MCF 10A (cell line): ENCODE results near the gene ZNF76. TPM values are rescaled to one million over a fixed set of nuclear protein-coding genes. Genes with fewer than 3 reads are reported as not detected.

ENCODE experiments used
- BruUV-seq: library from RNA; stranded (reverse); fragments of 400-500 nt; replicated peaks from 2 replicates; lab custom pipeline; 2021; lab: Mats Ljungman, UMichigan
- CTCF ChIA-PET: fragments of 300-600 bp; sonication (Branson Sonifier 250); formaldehyde crosslinking; extraction: SDS; loops from one replicate; lab custom pipeline; 2021; ENCODE audit warnings: antibody characterized with exemption, inconsistent platforms; lab: Yijun Ruan, JAX
- POLR2A ChIA-PET: fragments of 300-600, 350-650 bp; sonication (Branson Sonifier 250); formaldehyde crosslinking; extraction: SDS; loops from one replicate; lab custom pipeline; 2020; ENCODE audit warnings: antibody characterized with exemption, inconsistent platforms; lab: Yijun Ruan, JAX
- DNase-seq: peaks from one replicate; pipeline ENCODE4 v3.0.0-alpha.2; 2018; ENCODE audit not compliant: unreplicated experiment
- H3K27ac Mint-ChIP-seq: one replicate; pipeline ENCODE4 v1.8.0; 2022; ENCODE audit warnings: mild to moderate bottlenecking, low read depth, mixed read lengths; ENCODE audit not compliant: unreplicated experiment
- H3K27me3 Mint-ChIP-seq: one replicate; pipeline ENCODE4 v1.8.0; 2022; ENCODE audit warnings: mixed read lengths; ENCODE audit not compliant: insufficient read depth, unreplicated experiment
- H3K36me3 Mint-ChIP-seq: one replicate; pipeline ENCODE4 v1.8.0; 2022; ENCODE audit warnings: mild to moderate bottlenecking, moderate library complexity, mixed read lengths; ENCODE audit not compliant: insufficient read depth, unreplicated experiment
- H3K4me1 Mint-ChIP-seq: one replicate; pipeline ENCODE4 v1.8.0; 2022; ENCODE audit warnings: mixed read lengths; ENCODE audit not compliant: insufficient read depth, unreplicated experiment
- H3K4me3 Mint-ChIP-seq: one replicate; pipeline ENCODE4 v1.8.0; 2022; ENCODE audit warnings: mild to moderate bottlenecking, moderate library complexity, mixed read lengths; ENCODE audit not compliant: unreplicated experiment
- H3K9me3 Mint-ChIP-seq: one replicate; pipeline ENCODE4 v1.8.0; 2022; ENCODE audit warnings: mixed read lengths; ENCODE audit not compliant: unreplicated experiment
- intact Hi-C: fragments of 100-400 bp; cut with micrococcal nuclease; formaldehyde crosslinking; loops from 2 replicates; pipeline ENCODE4 v1.14.1; 2022
- total RNA-seq: library from RNA; stranded (reverse); gene quantifications from 2 replicates; pipeline ENCODE4 v1.2.3, GENCODE V29; 2022
- TF ChIP-seq, protein P1 (sequence below): fragments of 200-600 bp; IDR thresholded peaks from one replicate; pipeline ENCODE4 v1.8.0; 2022; ENCODE audit warnings: antibody characterized with exemption, mild to moderate bottlenecking; ENCODE audit not compliant: unreplicated experiment

ZNF76 gene
- total RNA-seq, 1 experiment from 2014 or later: 28.0 TPM

DNA sequence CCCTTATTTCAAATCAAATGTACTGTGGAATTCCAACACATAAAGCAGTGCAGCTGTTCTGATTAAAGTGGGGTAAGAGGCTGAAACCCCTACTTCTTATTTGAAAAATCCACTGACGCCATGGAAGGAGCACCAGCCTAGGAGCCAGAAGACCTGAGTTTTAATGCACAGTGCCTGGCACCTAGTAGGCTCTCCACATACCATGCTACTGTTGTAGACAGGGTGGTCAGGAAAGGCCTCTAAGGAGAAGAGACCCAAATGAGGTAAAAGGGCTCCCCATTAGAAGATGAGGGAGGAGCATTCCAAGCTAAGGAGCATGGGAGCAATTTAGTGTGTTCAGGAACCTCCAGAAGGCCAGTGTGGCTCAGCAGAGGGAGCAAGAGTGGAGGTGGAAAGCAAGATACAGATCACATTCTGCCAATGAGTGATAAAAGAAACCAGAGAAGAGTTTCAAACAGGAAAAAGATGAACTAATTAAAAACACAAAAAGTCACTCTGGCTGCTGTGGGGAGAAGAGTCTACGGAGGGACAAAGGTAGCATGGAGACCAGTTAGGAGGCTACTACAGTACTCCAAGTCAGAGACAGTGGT, 11.8 kb upstream of the ZNF76 start:
- POLR2A ChIA-PET: interaction anchor here (0.6 to 1.0 kb wide), 2 partner anchors 12 to 20 kb away, joined by 3 to 4 read pairs; partner anchors contain the start of gene ZNF76

DNA sequence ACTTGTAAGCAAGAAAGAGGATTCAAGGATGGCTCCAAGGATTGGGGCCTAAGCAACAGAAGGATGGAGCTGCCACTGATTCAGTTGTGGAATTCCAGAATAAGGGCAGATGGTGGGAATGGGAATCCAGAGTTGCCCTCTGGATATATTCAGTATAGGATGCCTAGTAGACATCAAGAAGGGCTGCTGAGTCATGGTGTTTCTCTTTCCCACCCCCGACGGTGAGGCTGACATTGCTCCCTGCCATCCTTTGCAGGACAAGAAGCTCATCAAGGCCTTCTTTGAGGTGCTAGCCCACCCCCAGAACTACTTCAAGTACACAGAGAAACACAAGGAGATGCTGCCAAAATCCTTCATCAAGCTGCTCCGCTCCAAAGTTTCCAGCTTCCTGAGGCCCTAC, 11.2 kb upstream of the ZNF76 start:
- Mint-ChIP-seq H3K4me1 (peaks cover 5% of the 10 kb centered on the region), H3K27ac (no peak overlapping the region), H3K4me3 (no peak overlapping the region), H3K36me3 (peaks cover 7% of the 10 kb centered on the region), H3K27me3 (no peaks in the 10 kb centered on the region), H3K9me3 (no peaks in the 10 kb centered on the region)
- TF ChIP-seq, protein P1, sequence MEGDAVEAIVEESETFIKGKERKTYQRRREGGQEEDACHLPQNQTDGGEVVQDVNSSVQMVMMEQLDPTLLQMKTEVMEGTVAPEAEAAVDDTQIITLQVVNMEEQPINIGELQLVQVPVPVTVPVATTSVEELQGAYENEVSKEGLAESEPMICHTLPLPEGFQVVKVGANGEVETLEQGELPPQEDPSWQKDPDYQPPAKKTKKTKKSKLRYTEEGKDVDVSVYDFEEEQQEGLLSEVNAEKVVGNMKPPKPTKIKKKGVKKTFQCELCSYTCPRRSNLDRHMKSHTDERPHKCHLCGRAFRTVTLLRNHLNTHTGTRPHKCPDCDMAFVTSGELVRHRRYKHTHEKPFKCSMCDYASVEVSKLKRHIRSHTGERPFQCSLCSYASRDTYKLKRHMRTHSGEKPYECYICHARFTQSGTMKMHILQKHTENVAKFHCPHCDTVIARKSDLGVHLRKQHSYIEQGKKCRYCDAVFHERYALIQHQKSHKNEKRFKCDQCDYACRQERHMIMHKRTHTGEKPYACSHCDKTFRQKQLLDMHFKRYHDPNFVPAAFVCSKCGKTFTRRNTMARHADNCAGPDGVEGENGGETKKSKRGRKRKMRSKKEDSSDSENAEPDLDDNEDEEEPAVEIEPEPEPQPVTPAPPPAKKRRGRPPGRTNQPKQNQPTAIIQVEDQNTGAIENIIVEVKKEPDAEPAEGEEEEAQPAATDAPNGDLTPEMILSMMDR: no peak
- intact Hi-C loops: no loop called here
- ChIA-PET CTCF (interaction anchor here (3.2 kb wide), 1 partner anchor 7 kb away, joined by 22 read pairs; no protein-coding TSS in a partner anchor), POLR2A (interaction anchor here (0.6 to 1.0 kb wide), 2 partner anchors 11 to 380 kb away, joined by 3 to 4 read pairs; partner anchors contain the start of gene ZNF76)
- no peak for DNase-seq
- no TSS peak for BruUV-seq

More for the DNA sequence above, 11.8 kb upstream of the ZNF76 start:
- Mint-ChIP-seq H3K27ac (no peak overlapping the region), H3K4me3 (no peak overlapping the region), H3K27me3 (no peaks in the 10 kb centered on the region), H3K9me3 (no peaks in the 10 kb centered on the region), H3K36me3 (peaks cover 7% of the 10 kb centered on the region), H3K4me1 (peaks cover 5% of the 10 kb centered on the region)
- intact Hi-C loops: no loop called here
- BruUV-seq: no TSS peak
- no peak for DNase-seq
- CTCF ChIA-PET: no interaction called here
- TF ChIP-seq, protein P1: no peak

DNA sequence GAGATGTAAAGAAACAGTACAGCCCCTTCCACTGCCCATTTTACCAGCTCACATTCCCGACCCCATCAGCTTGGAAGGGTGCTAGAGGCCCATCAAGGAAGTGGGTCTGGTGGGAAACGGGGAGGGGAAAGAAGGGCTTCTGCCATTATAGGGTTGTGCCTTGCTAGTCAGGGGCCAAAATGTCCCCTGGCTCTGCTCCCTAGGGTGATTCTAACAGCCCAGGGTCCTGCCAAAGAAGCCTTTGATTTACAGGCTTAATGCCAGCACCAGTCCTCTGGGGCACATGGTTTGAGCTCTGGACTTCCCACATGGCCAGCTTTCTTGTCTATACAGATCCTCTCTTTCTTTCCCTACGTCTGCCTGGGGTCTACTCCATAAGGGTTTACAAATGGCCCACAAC, 10.6 kb upstream of the ZNF76 start:
- DNase-seq: no peak
- Mint-ChIP-seq H3K4me1 (peaks cover 9% of the 10 kb centered on the region), H3K36me3 (peaks cover 7% of the 10 kb centered on the region), H3K27ac (no peak overlapping the region), H3K27me3 (no peaks in the 10 kb centered on the region), H3K9me3 (no peaks in the 10 kb centered on the region), H3K4me3 (no peak overlapping the region)
- CTCF ChIA-PET: interaction anchor here (0.7 to 3.2 kb wide), 2 partner anchors 8 to 103 kb away, joined by 3 to 22 read pairs; no protein-coding TSS in a partner anchor
- TF ChIP-seq, protein P1: no peak
- intact Hi-C loops: no loop called here
- BruUV-seq: no TSS peak
- POLR2A ChIA-PET: interaction anchor here (0.6 to 1.0 kb wide), 2 partner anchors 10 to 381 kb away, joined by 3 to 4 read pairs; partner anchors contain the start of gene ZNF76

DNA sequence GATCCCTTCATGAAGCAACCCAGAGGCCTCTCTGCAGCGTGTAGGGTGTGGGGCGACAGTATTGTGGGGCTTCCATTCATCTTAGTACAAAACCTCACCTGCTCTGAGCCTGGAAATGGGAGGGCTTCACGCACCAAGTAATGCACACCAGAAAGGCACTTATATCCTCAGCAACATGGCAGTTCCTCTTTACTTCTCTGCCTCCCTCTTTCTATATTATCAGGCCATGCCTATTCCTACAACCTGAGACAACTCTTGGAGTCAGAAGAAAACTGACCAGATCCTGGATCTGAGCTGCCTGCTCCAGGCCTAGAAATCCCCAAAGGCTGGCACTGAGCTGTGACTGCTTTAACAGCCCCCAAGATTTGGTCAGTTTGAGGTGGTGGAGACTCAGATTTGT, 7.6 kb upstream of the ZNF76 start:
- Mint-ChIP-seq H3K4me3 (no peak overlapping the region), H3K4me1 (peaks cover 10% of the 10 kb centered on the region), H3K27ac (no peak overlapping the region), H3K9me3 (no peaks in the 10 kb centered on the region), H3K36me3 (peaks cover 7% of the 10 kb centered on the region), H3K27me3 (no peaks in the 10 kb centered on the region)
- intact Hi-C loops: no loop called here
- ChIA-PET CTCF (interaction anchor here (0.6 kb wide), 1 partner anchor 9 kb away, joined by 4 read pairs; no protein-coding TSS in a partner anchor), POLR2A (no interaction called here)
- TF ChIP-seq, protein P1: no peak
- no TSS peak for BruUV-seq
- no peak for DNase-seq
